GM12892 (cell line): ENCODE data around the gene MCM7.

Experiments used
- POLR2A ChIP-seq: IDR thresholded peaks from 2 replicates; pipeline ENCODE4 v1.6.1; 2011; ENCODE audit warnings: low read depth, low read length, control low read depth
- POLR2AphosphoS5 ChIP-seq: IDR thresholded peaks from 2 replicates; pipeline ENCODE4 v1.6.1; 2011; ENCODE audit warnings: low read depth, low read length, control low read depth
- TAF1 ChIP-seq: IDR thresholded peaks from 2 replicates; pipeline ENCODE4 v1.6.1; 2011; ENCODE audit warnings: low read depth, mild to moderate bottlenecking, control low read depth, low read length, borderline replicate concordance

DNA sequence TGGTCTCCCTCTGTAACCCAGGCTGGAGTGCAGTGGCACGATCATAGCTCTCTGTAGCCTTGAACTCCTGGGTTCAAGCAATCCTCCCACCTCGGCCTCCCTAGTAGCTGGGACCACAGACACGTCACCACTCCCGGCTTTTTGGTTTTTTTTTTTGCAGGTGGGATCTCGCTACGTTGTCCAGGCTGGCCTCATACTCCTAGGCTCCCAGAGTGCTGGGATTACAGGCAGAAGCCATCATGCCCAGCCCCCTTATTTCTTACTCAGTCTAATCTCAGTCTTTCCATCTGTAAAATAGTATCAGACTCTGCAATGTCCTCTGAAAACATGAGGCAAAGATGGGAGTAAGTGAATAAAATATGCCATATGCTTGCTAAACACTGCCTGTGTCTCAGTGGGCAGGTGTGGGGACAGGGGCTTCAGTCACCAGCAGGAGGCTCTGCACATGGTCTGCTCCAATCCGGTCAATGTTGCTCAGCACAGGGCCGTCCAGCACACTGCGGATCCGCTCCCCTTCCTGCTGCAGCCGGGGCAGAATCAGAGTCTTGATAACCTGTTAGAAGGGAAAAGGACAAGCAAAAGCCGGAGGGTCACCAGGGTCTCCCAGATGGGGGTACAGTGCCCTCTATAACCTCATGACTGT is 8.4 kb upstream of the MCM7 start:
- no peak for TF ChIP-seq POLR2AphosphoS5
- TF ChIP-seq POLR2A = no peak
- TF ChIP-seq TAF1 = no peak
